Muscle layer of colon (tissue), 2 donors: ENCODE measurements around the gene RAB14.

Source experiments
- H3K27ac ChIP-seq: one replicate; pipeline ENCODE4 v1.7.0; 2013; ENCODE audit warnings: low read depth, mild to moderate bottlenecking, low read length, moderate library complexity
- H3K27me3 ChIP-seq, 2 donors: one replicate each; pipeline ENCODE4 v1.7.0; 2013; ENCODE audit warnings: low read length in 2 of 2, mild to moderate bottlenecking in 2 of 2; ENCODE audit not compliant: insufficient read depth in 2 of 2, control insufficient read depth in 1 of 2
- H3K36me3 ChIP-seq: one replicate; pipeline ENCODE4 v1.7.0; 2013; ENCODE audit warnings: mild to moderate bottlenecking, low read length; ENCODE audit not compliant: insufficient read depth
- H3K4me1 ChIP-seq: one replicate; pipeline ENCODE4 v1.7.0; 2013; ENCODE audit warnings: mild to moderate bottlenecking, low read length; ENCODE audit not compliant: insufficient read depth
- H3K4me3 ChIP-seq, 2 donors: one replicate each; pipeline ENCODE4 v1.7.0; 2013; ENCODE audit warnings: low read length in 2 of 2, low read depth in 1 of 2, mild to moderate bottlenecking in 1 of 2, moderate library complexity in 1 of 2
- H3K9ac ChIP-seq: one replicate; pipeline ENCODE4 v1.7.0; 2013; ENCODE audit warnings: low read length
- H3K9me3 ChIP-seq: one replicate; pipeline ENCODE4 v1.7.0; 2013; ENCODE audit warnings: mild to moderate bottlenecking, low read length
- donor health status: abdominal sarcoma.
- donor health status: Adenocarcinoma of cecum.

RAB14 gene

DNA sequence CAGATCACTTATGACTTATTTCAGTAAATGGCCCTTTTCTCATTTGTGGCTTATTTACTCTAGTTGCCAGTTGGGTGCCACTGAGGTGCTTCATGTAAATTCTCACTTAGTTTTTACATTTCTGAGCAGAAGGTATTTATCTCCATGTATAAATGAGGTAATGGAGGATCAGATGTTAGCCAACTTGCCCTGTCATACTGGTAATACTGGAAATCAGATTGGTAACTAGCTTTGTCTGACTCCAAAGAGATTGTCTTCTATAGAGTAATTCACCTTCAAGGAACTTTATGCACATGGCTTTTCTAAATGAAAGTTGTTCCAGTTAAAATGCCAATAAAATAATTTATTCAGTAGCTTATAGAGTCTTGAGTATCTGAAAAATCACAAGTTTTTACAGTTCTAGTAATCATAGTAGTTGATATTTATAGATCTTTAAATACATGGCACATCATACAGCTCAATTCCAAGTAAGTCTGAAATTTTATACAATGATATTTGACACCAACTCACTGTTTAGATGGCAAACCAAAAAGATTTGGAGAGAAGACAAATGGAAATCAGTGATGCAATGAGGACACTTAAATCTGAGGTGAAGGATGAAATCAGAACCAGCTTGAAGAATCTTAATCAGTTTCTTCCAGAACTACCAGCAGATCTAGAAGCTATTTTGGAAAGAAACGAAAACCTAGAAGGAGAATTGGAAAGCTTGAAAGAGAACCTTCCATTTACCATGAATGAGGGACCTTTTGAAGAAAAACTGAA lies 28.8 kb downstream of the RAB14 start:
- peaks cover 49% of the 10 kb centered on the region for H3K36me3 ChIP-seq

GRCh38 chr9:121171236-121171635 lies 30.4 kb downstream of the RAB14 start:
- Histone ChIP-seq H3K27ac (no peak overlapping the region), H3K4me3 (no peak overlapping the region), H3K36me3 (peaks cover 57% of the 10 kb centered on the region), H3K9me3 (no peaks in the 10 kb centered on the region), H3K4me1 (no peaks in the 10 kb centered on the region), H3K27me3 (no peaks in the 10 kb centered on the region), H3K9ac (no peak overlapping the region)

More for the DNA sequence above, 28.8 kb downstream of the RAB14 start:
- Histone ChIP-seq H3K4me3 (no peak overlapping the region), H3K4me1 (no peaks in the 10 kb centered on the region), H3K27ac (no peak overlapping the region), H3K9me3 (no peaks in the 10 kb centered on the region), H3K9ac (no peak overlapping the region), H3K27me3 (no peaks in the 10 kb centered on the region)

GRCh38 chr9:121169094-121169601 lies 32.5 kb downstream of the RAB14 start:
- no peaks in the 10 kb centered on the region for H3K9me3 ChIP-seq
- no peak overlapping the region for H3K9ac ChIP-seq
- H3K4me1 ChIP-seq = no peaks in the 10 kb centered on the region
- H3K4me3 ChIP-seq = no peak overlapping the region
- H3K36me3 ChIP-seq = peaks cover 59% of the 10 kb centered on the region
- H3K27me3 ChIP-seq = no peaks in the 10 kb centered on the region
- H3K27ac ChIP-seq = no peak overlapping the region

GRCh38 chr9:121168052-121168451 lies 33.6 kb downstream of the RAB14 start:
- Histone ChIP-seq H3K27me3 (no peaks in the 10 kb centered on the region), H3K4me1 (no peaks in the 10 kb centered on the region), H3K9ac (no peak overlapping the region), H3K9me3 (no peaks in the 10 kb centered on the region), H3K4me3 (no peak overlapping the region), H3K36me3 (peaks cover 50% of the 10 kb centered on the region), H3K27ac (no peak overlapping the region)

GRCh38 chr9:121160025-121160424 lies 41.6 kb downstream of the RAB14 start:
- H3K9ac ChIP-seq = no peak overlapping the region
- no peak overlapping the region for H3K27ac ChIP-seq
- H3K27me3 ChIP-seq = no peaks in the 10 kb centered on the region
- H3K4me1 ChIP-seq = no peaks in the 10 kb centered on the region
- H3K36me3 ChIP-seq = peaks cover 48% of the 10 kb centered on the region
- no peaks in the 10 kb centered on the region for H3K9me3 ChIP-seq
- H3K4me3 ChIP-seq = no peak overlapping the region

- H3K27ac ChIP-seq = no peak overlapping the region
- no peak overlapping the region for H3K9ac ChIP-seq
- peaks cover 42% of the 10 kb centered on the region for H3K36me3 ChIP-seq
- no peaks in the 10 kb centered on the region for H3K4me1 ChIP-seq
- H3K4me3 ChIP-seq = no peak overlapping the region
- no peaks in the 10 kb centered on the region for H3K9me3 ChIP-seq
- no peaks in the 10 kb centered on the region for H3K27me3 ChIP-seq
Measured at GRCh38 chr9:121157939-121158338, 43.7 kb downstream of the RAB14 start.

GRCh38 chr9:121156263-121156731 lies 45.4 kb downstream of the RAB14 start:
- no peak overlapping the region for H3K27ac ChIP-seq
- no peaks in the 10 kb centered on the region for H3K9me3 ChIP-seq
- H3K4me1 ChIP-seq = no peaks in the 10 kb centered on the region
- H3K9ac ChIP-seq = no peak overlapping the region
- H3K36me3 ChIP-seq = peaks cover 31% of the 10 kb centered on the region
- H3K4me3 ChIP-seq = no peak overlapping the region
- H3K27me3 ChIP-seq = no peaks in the 10 kb centered on the region

GRCh38 chr9:121154782-121155181 lies 46.9 kb downstream of the RAB14 start:
- H3K9me3 ChIP-seq = no peaks in the 10 kb centered on the region
- no peak overlapping the region for H3K4me3 ChIP-seq
- H3K4me1 ChIP-seq = no peaks in the 10 kb centered on the region
- H3K9ac ChIP-seq = no peak overlapping the region
- no peak overlapping the region for H3K27ac ChIP-seq
- no peaks in the 10 kb centered on the region for H3K27me3 ChIP-seq
- peaks cover 35% of the 10 kb centered on the region for H3K36me3 ChIP-seq

DNA sequence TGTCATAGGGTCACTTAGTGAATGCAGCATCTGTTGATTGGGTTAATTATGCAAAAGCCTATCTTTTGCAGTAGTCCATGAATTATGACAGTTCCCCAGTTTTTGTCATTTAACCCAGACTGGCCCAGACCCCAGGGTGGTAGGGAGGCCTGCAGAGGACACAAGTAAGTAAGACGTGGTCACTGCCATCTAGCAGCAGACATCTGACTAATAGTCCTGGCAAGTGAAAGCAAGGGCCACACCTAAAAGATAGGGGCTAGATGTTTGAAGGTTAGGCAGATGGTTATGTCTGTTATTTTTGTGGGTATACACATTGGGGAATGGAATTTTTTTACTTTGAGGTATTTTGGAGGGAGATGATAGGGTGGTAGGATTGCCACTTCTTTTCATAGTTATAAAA lies 48.0 kb downstream of the RAB14 start:
- Histone ChIP-seq H3K9ac (no peak overlapping the region), H3K4me1 (no peaks in the 10 kb centered on the region), H3K27me3 (no peaks in the 10 kb centered on the region), H3K36me3 (peaks cover 40% of the 10 kb centered on the region), H3K27ac (no peak overlapping the region), H3K9me3 (no peaks in the 10 kb centered on the region), H3K4me3 (no peak overlapping the region)

DNA sequence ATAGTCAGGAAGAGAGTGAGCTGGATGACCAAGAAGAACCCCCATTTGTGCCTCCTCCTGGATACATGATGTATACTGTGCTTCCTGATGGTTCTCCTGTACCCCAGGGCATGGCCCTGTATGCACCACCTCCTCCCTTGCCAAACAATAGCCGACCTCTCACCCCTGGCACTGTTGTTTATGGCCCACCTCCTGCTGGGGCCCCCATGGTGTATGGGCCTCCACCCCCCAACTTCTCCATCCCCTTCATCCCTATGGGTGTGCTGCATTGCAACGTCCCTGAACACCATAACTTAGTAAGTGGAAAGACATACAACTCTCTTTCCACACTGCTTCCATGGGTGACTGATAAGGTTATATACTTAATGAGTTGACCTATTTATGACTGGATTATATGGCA lies 51.5 kb downstream of the RAB14 start:
- Histone ChIP-seq H3K4me1 (no peaks in the 10 kb centered on the region), H3K27me3 (no peaks in the 10 kb centered on the region), H3K27ac (no peak overlapping the region), H3K9me3 (no peaks in the 10 kb centered on the region), H3K9ac (no peak overlapping the region), H3K4me3 (no peak overlapping the region), H3K36me3 (peaks cover 41% of the 10 kb centered on the region)

GRCh38 chr9:121144482-121144881 lies 57.2 kb downstream of the RAB14 start:
- Histone ChIP-seq H3K9me3 (no peaks in the 10 kb centered on the region), H3K27me3 (no peaks in the 10 kb centered on the region), H3K4me1 (no peaks in the 10 kb centered on the region), H3K9ac (no peak overlapping the region), H3K27ac (no peak overlapping the region), H3K4me3 (no peak overlapping the region), H3K36me3 (peaks cover 79% of the 10 kb centered on the region)

DNA sequence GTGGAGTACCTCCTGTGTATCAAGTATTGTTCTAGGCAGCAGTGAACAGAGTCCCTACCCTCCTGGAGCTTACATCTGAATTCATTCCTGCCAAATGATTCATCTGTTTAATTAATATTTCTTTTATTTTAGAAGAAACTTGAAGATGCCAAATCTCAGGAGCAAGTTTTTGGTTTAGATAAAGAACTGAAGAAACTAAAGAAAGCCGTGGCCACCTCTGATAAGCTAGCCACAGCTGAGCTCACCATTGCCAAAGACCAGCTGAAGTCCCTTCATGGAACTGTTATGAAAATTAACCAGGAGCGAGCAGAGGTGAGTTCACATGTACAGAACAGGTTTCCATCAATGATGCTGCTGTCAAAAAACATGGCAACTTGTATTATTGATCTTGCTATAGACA lies 57.9 kb downstream of the RAB14 start:
- Histone ChIP-seq H3K27me3 (no peaks in the 10 kb centered on the region), H3K36me3 (peaks cover 78% of the 10 kb centered on the region), H3K27ac (no peak overlapping the region)

More for the DNA sequence above, 57.9 kb downstream of the RAB14 start:
- H3K4me3 ChIP-seq = no peak overlapping the region
- H3K4me1 ChIP-seq = no peaks in the 10 kb centered on the region
- H3K9me3 ChIP-seq = no peaks in the 10 kb centered on the region
- no peak overlapping the region for H3K9ac ChIP-seq
